COLO668 (cell line): ENCODE data around the gene CABYR.
"Not testable (repeated sequence)": the region's sequence is repeated elsewhere in the genome, so short reads cannot be mapped to it uniquely, and the experiment has no call there.

Source experiments
- DNase-seq: peaks from one replicate; lab custom pipeline; 2025; ENCODE audit not compliant: unreplicated experiment; lab: John Stamatoyannopoulos, UW

The CABYR gene

DNA sequence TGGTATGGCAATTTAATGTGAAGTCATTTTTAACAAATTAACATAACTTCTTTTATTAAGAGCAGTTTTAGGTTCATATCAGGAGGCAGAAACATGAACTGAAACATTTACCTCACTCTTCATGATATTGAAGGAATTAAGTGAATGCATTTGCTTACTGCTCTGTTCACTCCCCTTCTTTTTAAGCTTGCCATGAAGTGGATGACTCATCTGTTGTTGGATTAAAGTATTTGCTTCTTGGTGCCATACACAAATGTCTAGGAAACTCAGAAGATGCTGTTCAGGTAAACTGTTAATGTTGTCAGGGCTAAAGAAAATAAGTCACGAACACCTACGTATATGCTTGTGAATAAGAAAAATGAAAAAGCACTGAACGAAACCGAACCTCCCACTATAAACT, 10.2 kb upstream of the CABYR start:
- DNase-seq = no peak

DNA sequence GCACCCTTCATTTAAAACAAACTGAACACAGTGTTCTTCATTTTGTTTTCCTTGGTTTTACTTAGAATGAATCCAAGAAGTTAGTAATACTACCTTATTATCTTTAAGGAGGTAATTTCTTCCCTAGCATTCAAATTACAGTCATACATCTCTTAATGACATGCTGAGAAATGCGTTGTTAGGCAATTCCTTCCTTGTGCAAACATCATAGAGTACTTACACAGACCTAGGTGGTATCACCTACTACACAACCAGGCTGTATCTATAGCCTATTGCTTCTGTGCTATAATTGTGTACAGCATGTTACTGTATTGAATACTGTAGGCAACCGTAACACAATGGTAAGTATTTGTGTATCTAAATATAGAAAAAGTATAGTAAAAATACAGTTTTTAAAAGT, 8.4 kb upstream of the CABYR start:
- DNase-seq = no peak

DNA sequence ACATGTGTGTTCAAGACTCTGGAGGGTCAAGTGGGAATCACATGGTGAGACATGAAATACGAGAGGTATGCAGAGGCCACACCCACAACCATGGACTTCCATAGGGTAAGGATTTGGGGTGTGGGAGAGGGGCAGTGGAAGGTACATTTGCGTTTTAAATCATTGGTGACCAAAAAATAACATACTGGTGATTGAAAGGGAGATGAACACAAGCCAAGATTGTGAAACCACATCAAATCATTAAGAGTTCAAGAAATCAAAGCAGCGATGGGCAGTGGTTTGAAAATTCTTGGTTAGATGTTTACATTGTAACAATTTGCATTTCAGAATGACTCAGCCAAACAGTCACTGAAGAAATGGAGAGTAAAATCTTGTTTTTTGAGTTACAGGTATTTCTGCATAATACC, 1.9 kb upstream of the CABYR start:
- peak; percentile 17 for DNase-seq

DNA sequence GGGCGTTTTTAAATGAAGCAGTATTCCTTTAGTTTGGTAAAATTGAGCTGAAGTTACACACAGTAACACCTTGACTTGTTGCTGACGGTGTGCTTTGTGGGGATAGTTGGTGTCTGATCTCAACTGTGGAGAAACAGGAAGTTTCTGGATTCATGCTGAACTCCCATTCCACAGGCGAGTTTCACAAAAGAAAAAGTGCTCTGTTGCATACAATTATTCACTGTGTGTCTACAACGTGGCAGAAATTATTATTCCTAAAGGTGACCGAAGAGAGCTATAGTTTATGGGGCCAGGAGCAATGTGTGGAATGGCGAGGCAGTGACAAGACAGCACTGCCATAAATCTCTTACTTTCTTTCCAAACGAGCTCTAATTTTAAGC, 463 bp upstream of the CABYR start:
- DNase-seq = no peak

DNA sequence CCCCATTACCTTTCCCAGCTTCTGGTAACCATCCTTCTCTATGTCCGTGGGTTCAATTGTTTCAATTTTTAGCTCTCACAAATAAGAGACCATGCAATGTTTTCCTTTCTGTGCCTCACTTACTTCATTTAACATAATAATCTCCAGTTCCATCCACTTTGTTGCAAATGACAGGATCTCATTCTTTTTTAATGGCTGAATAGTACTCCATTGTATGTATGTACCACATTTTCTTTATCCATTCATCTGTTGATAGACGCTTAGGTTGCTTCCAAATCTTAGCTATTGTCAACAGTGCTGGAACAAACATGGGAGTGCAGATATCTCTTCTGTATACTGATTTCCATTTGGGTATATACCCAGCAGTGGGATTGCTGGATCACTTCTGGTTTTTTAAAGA, 1.8 kb downstream of the CABYR start:
- DNase-seq = no peak

DNA sequence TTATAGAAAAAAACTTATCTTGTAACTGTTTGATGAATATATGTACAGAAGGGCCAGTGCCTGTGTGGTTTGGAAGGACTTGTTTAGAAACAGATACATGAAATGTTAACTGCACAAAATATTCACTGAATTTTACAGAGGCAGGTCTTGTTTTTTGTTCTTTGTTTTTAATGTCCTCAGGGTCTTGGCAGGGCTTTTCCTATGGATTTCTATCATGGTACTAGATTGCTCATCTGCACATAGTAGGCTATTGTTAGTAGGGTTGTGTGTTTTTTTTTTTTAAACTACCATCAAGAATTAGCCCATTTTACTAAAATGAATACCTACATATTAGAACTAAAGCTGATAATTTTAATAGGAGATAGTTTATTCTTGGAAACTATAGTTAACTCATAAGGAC, 3.5 kb downstream of the CABYR start:
- no peak for DNase-seq

DNA sequence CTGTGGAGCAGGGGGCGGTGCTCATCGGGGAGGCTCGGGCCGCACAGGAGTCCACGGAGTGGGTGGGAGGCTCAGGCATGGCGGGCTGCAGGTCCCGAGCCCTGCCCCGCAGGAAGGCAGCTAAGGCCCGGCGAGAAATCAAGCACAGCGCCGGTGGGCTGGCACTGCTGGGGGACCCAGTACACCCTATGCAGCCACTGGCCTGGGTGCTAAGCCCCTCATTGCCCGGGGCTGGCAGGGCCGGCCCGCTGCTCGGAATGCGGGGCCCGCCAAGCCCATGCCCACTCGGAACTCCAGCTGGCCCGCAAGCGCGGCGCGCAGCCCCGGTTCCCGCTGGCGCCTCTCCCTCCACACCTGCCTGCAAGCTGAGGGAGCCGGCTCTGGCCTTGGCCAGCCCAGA, 10.7 kb downstream of the CABYR start:
- DNase-seq = not testable (repeated sequence)

GRCh38 chr18:24153397-24153796, 14.5 kb downstream of the CABYR start:
- DNase-seq = no peak

- DNase-seq = no peak
These were observed 19.0 kb downstream of the CABYR start for GRCh38 chr18:24157855-24158254.

GRCh38 chr18:24160086-24160485, 21.2 kb downstream of the CABYR start:
- DNase-seq = no peak

DNA sequence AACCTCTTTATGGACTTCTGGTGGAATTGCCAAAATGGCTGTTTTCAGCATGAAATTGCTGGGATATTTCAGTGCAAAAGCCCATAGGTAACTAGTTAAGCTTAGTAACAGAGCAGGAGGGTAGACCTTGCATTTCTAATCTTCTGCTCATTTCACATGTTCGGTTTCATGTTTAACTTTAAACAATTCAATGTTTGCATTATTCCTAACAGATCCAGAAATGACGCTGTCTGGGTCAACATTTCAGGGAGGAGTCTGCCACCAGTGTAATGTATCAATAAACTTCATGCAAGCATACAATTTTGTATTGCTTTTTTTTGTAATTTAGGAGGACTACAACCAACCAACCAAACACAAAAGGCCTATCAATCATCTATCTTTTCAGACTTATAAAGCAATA, 22.4 kb downstream of the CABYR start:
- DNase-seq = no peak

GRCh38 chr18:24168496-24168895, 29.6 kb downstream of the CABYR start:
- no peak for DNase-seq

DNA sequence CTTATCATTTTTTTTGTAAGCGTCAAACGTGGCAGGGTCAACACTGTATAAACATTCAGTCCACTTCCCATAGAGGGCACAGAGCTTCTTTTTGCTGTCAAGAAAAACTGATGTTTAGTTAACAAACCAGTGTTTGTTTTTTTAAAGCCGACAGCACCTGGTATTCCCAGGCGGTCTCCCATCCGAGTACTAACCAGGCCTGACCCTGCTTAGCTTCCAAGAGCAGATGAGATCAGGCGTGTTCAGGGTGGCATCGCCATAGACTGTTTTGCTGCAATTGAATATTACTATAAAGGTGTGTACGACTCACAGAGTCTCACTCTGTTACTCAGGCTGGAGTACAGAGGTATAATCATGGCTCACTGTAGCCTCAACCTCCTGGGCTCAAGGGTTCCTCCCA, 31.5 kb downstream of the CABYR start:
- DNase-seq = no peak

DNA sequence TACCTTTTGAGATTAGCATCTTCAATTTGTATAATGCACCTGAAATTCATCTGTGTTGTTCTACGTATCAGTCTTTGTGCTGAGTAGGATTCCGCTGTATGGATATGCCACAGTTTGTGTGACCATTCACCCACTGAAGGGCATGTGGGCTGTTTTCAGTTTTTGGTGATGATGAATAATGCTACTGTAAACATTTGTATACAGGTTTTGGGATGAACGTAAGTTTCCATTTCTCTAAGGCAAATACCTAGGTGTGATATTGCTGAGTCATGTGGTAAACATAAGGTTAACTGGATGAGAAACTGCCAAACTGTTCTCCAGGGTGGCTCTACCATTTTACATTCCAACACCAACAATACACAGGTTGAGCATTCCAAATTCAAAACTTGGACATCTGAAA, 35.1 kb downstream of the CABYR start:
- DNase-seq = no peak

DNA sequence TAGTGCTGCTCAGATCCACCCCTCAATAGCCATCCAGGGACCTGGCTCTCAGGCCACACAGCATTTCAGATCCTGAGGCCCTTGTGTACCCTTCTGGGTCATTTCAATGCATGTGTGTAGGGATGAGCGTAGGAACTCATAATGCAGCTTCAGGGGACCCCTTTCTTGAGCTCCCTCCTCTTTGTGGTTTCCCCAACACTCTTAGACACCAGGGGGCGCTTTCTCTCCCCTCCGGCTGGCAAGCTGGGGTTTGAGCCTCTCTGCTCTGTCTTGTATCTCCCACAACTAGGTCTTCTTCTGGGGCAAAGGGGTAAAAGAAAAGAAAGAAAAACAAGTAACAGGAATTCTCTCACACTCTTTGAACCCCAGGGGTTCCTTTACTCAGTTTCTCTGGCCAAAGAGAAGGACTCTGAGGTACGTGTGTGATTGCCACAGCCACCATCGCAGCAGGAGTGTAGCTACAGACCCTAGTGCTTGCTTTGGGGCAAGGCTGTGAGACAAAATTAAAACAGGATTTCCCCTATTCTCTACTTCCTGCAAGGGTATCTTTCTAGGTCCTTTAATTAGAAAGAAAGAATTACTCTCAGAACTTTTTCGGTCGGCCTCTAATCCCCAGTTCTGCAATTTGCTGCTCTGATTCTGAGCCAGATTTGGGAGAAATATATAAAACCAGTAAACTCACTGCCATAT, 38.0 kb downstream of the CABYR start:
- DNase-seq = peak; percentile 62

GRCh38 chr18:24177499-24178133, 38.8 kb downstream of the CABYR start:
- no peak for DNase-seq

DNA sequence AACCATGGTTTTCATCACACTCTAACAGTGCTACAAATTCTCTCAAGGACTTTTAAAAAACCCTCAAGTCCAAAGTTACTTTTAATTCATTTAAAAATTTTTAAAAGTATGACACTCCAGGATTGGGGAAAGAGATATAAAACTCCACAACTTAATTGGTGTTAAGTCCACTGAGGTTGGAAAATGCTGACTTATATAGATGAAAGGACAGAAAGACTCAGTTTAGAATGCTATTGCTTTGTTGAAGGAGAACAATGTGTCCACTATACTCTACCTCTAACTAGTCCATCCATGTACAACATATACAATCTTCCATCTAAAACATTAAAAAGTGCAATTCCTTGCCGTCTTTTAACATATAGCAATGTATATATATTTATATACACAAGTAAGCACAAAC, 41.2 kb downstream of the CABYR start:
- DNase-seq = no peak

- no peak for DNase-seq
These were observed 42.9 kb downstream of the CABYR start for GRCh38 chr18:24181806-24182205.

DNA sequence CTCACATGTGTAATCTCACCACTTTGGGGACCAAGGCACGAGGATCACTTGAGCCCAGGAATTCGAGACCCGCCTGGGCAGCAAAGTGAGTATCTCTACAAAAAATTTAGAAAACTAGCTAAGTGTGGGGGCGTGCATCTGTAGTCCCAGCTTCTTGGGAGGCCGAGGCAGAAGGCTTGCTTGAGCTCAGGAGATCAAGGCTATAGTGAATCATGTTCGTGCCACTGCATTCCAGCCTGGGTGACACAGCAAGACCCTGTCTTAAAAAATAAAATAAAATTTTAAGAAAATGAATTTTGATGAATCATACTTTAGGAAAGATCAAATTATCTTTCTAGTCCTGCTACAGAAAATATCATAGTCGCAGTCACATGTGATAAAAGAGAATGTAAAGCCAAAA, 46.9 kb downstream of the CABYR start:
- DNase-seq = no peak

GRCh38 chr18:24187049-24187448, 48.2 kb downstream of the CABYR start:
- no peak for DNase-seq

DNA sequence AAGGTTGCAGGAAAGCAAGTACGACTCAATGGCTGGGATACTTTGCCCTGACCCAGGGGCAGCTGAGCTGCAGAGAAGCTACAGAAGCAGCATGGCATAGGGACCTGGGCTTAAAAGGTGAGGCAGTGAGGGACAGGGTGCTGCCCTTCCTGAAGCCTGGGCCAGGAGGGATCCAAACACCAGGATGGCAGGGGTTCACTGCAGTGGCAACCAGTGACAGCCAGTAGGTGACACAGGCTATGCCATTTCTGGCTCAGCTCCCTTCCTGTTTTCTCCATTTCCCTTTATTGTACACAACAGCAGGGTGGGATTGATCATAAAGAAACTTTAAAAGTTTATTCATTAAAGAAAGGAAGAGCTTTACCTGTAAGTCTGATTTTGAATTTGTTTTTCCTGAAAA, 48.8 kb downstream of the CABYR start:
- no peak for DNase-seq

DNA sequence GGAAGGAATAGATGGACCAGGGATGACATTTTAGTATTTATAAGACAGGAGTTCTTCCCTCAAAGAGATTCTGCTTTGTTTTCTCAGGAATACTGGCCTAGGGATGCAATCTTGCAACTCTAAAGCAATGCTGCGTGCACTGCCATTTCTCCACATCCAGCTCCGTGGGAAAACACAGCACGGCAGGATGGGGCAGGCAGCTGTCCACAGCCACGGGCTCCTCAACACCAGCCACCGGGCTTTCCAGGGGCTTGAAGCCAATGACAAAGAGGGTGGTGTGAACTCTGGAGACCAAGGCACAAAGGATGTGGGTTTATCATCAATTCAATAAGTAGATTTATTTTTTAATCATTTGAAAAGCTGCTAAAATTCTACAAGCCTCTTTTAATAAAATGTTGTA, 49.3 kb downstream of the CABYR start:
- no peak for DNase-seq

DNA sequence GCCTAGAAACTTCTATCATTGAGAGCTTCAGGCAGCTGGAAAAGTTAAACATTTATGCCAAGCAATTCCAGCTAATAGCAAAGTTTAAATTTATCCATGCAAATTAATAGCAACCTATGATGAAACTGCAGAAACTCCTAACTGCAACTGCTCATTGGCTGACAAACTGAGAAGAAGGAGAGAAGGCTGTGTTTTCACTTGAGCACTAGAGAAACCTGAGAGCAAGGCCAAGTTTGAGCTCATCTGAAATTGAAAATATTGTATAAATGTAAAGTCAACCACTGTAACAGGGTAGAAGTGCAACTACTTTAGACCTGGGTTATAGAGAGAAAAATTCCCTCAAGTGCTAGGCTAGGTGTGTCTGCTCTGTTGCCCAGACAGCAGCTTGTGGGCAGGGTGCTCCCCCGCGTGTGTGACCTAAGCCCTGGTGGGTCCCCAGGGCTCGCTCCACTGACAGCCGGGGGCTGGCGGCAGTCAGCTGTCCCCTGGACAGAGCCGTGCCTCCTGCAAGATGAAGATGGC, 50.2 kb downstream of the CABYR start:
- no peak for DNase-seq
